ENCODE measurements around the gene ADCY9.

Gene ADCY9

DNA sequence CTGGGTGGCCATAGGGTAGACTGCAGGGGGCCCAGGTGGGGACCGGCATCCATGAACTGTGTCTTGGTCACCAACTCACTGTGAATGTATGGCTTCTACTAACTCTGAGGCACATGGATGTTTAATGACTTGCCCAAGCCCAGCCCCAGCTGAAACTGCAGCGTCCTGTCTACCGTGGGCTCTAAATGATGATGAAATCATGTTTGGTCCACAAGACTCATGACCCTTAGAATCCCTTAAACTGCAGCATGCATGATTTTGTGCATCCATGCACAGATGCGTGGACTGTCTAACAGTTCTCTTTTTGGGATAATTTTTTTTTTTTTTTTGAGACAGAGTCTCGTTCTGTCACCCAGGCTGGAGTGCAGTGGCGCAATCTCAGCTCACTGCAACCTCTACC, 203.3 kb downstream of the ADCY9 start:
- no peak for DNase-seq (ENCODE audit: low read depth in 2 of 2)

All from stimulated activated CD4-positive, alpha-beta T cell treated with anti-CD3 and anti-CD28 coated beads, Interleukin-15, amount 100 ng/mL, for 48 hours (primary cell).